ENCODE results near the gene TMEM19. TPM values are rescaled to one million over a fixed set of nuclear protein-coding genes. Genes with fewer than 3 reads are reported as not detected.

The TMEM19 gene
- total RNA-seq, 1 experiment from 2014 or later = 18.9 TPM

DNA sequence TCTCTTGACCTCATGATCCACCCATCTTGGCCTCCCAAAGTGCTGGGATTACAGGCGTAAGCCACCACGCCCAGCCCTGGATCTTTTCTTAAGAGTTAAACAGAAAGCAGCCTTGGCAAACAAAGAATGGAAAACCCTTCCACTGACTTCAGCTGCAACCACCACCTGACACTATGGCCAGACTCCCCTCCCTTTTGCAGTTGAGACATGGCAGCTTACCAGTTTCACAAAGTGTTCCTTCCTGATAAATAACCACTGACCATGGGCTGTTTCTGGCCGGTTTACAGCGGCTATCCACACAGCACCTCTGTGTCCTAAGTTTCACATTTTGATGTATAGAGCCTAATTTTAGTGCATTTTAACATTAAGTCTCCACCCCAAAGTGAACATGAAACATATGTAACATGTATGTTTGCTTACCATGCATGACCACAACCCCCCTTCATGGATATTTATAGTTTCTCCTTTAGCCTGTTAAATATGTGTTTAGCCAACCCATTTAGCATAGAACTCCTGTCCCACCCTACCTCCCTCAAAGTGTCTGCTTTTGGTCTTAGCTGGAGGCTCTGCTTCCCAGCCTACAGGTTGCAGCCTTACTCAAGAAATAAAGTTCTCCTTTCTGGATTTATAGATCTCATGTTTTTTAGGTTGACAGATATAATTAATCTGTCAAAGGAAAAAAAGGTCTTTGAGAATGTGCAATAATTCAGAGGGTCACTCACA lies 36.1 kb downstream of the TMEM19 start (continued):
- TF ChIP-seq TCF7L2 (IDR thresholded peaks at IDR 0.05; ENCODE audit: borderline replicate concordance, extremely low read depth, insufficient read depth, insufficient read length) = no peak
- TF ChIP-seq FOSL1 (IDR thresholded peaks at IDR 0.05; ENCODE audit: low read depth) = no peak
- TF ChIP-seq EZH2phosphoT487 (IDR thresholded peaks at IDR 0.05; ENCODE audit: borderline replicate concordance) = no peak
- no peak for TF ChIP-seq ZNF274 (IDR thresholded peaks at IDR 0.05; ENCODE audit: low read depth, low read length)
- TF ChIP-seq CEBPB (IDR thresholded peaks at IDR 0.05; ENCODE audit: low read depth) = no peak

DNA sequence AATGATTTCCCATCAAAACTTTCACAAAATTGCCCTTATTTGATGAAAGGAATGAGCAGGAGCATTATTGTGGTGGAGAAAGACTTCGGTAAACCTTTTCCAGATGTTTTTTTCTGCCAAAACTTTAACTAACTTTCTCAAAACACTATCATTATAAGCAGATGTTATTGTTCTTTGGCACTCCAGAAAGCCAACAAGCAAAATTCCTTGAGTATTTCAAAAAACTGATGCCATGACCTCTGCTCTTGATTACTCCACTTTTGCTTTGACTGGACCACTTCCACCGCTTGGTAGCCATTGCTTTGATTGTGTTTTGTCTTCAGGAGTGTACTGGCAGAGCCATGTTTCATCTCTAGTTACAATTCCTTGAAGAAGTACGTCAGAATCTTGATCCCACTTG lies 39.1 kb downstream of the TMEM19 start:
- Histone ChIP-seq H2AFZ (ENCODE audit: low read depth, low read length, poor library complexity, severe bottlenecking) (no peak overlapping the region), H3K9me3 (ENCODE audit: control insufficient read depth in 1 of 2, insufficient read depth in 1 of 2, low read depth in 1 of 2, low read length in 2 of 2) (no peaks in the 10 kb centered on the region), H3K4me3 (replicated peaks in 1 of 2; ENCODE audit: low read depth in 1 of 2, low read length in 2 of 2) (no peak overlapping the region), H3K27ac (ENCODE audit: low read depth, low read length) (no peak overlapping the region), H3K4me2 (ENCODE audit: low read length) (no peak overlapping the region), H3K9me2 (ENCODE audit: insufficient read depth) (no peaks in the 10 kb centered on the region), H4K20me1 (ENCODE audit: insufficient read depth) (no peaks in the 10 kb centered on the region), H3K9ac (ENCODE audit: low read length) (no peak overlapping the region), H3K4me1 (ENCODE audit: control insufficient read depth in 1 of 2, insufficient read depth in 2 of 2, low read length in 2 of 2) (peaks cover 0 to 6% of the 10 kb centered on the region in 2 experiments; a peak in 2 of 4 replicates), H3K27me3 (ENCODE audit: insufficient read depth, low read length) (no peaks in the 10 kb centered on the region), H3K79me2 (ENCODE audit: insufficient read depth, low read length) (no peaks in the 10 kb centered on the region), H3K36me3 (ENCODE audit: control insufficient read depth in 1 of 2, insufficient read depth in 2 of 2, low read length in 2 of 2) (no peaks in the 10 kb centered on the region)
- no peak for TF ChIP-seq CEBPB (IDR thresholded peaks at IDR 0.05; ENCODE audit: low read depth)
- TF ChIP-seq SP1 (IDR thresholded peaks at IDR 0.05; ENCODE audit: low read depth) = no peak
- TF ChIP-seq, protein P1, sequence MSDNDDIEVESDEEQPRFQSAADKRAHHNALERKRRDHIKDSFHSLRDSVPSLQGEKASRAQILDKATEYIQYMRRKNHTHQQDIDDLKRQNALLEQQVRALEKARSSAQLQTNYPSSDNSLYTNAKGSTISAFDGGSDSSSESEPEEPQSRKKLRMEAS (IDR thresholded peaks at IDR 0.05) = no peak
- no peak for TF ChIP-seq ELF1 (IDR thresholded peaks at IDR 0.05; ENCODE audit: borderline replicate concordance, low read depth)
- TF ChIP-seq, protein P2, sequence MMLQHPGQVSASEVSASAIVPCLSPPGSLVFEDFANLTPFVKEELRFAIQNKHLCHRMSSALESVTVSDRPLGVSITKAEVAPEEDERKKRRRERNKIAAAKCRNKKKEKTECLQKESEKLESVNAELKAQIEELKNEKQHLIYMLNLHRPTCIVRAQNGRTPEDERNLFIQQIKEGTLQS (IDR thresholded peaks at IDR 0.05) = no peak
- no peak for TF ChIP-seq EZH2 (IDR thresholded peaks at IDR 0.05)
- no peak for TF ChIP-seq EGR1 (IDR thresholded peaks at IDR 0.05; ENCODE audit: low read depth)
- TF ChIP-seq FOSL1 (IDR thresholded peaks at IDR 0.05; ENCODE audit: low read depth) = no peak
- TF ChIP-seq POLR2A (IDR thresholded peaks at IDR 0.05; ENCODE audit: borderline replicate concordance, extremely low read depth, insufficient read depth, insufficient read length) = no peak
- TF ChIP-seq, protein P3, sequence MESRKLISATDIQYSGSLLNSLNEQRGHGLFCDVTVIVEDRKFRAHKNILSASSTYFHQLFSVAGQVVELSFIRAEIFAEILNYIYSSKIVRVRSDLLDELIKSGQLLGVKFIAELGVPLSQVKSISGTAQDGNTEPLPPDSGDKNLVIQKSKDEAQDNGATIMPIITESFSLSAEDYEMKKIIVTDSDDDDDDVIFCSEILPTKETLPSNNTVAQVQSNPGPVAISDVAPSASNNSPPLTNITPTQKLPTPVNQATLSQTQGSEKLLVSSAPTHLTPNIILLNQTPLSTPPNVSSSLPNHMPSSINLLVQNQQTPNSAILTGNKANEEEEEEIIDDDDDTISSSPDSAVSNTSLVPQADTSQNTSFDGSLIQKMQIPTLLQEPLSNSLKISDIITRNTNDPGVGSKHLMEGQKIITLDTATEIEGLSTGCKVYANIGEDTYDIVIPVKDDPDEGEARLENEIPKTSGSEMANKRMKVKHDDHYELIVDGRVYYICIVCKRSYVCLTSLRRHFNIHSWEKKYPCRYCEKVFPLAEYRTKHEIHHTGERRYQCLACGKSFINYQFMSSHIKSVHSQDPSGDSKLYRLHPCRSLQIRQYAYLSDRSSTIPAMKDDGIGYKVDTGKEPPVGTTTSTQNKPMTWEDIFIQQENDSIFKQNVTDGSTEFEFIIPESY (IDR thresholded peaks at IDR 0.05; ENCODE audit: extremely low read depth, insufficient replicate concordance, low read length) = no peak
- TF ChIP-seq RAD21 (IDR thresholded peaks at IDR 0.05; ENCODE audit: low read depth) = no peak
- no peak for TF ChIP-seq SIN3A (IDR thresholded peaks at IDR 0.05; ENCODE audit: low read depth)
- no peak for TF ChIP-seq POLR2AphosphoS5 (IDR thresholded peaks at IDR 0.05; ENCODE audit: low read depth, low read length)
- no peak for TF ChIP-seq SRF (IDR thresholded peaks at IDR 0.05; ENCODE audit: low read depth)
- TF ChIP-seq TCF7L2 (IDR thresholded peaks at IDR 0.05; ENCODE audit: borderline replicate concordance, extremely low read depth, insufficient read depth, insufficient read length) = no peak
- no peak for TF ChIP-seq YY1 (IDR thresholded peaks at IDR 0.05; ENCODE audit: extremely low read depth, insufficient replicate concordance, low read depth, low read length)
- no TSS peak for BruUV-seq (replicated peaks)
- RAD21 ChIA-PET (ENCODE audit: low non-redundant PET in 1 of 2, low total read pairs in 2 of 2, uncharacterized antibody in 2 of 2, unreplicated experiment in 2 of 2) = no interaction called here
- intact Hi-C loops (cut with micrococcal nuclease) = no loop called here
- no peak for ATAC-seq
- DNase-seq (ENCODE audit: low read depth, low spot score) = no peak
- CTCF ChIA-PET = no interaction called here
- POLR2A ChIA-PET = no interaction called here
